ENCODE measurements around the gene RPTOR. TPM values are rescaled to one million over a fixed set of nuclear protein-coding genes. Genes with fewer than 3 reads are reported as not detected.

RPTOR gene
- total and polyA plus RNA-seq, 2 experiments from 2014 or later, result 6.6 to 16.1 TPM

- in situ Hi-C loops (cut with MboI), result no loop called here
- Histone ChIP-seq H3K4me1 (ENCODE audit: insufficient read depth) (no peaks in the 10 kb centered on the region), H4K20me1 (ENCODE audit: insufficient read depth) (no peaks in the 10 kb centered on the region), H3K4me2 (ENCODE audit: unreplicated experiment) (no peak overlapping the region), H3K27ac (no peak overlapping the region), H3K36me3 (ENCODE audit: low read depth) (no peaks in the 10 kb centered on the region), H3K9me2 (ENCODE audit: insufficient read depth) (no peaks in the 10 kb centered on the region), H3K9me3 (ENCODE audit: low read depth) (no peaks in the 10 kb centered on the region), H3K9ac (no peak overlapping the region), H3K27me3 (replicated peaks; ENCODE audit: insufficient read depth) (no peaks in the 10 kb centered on the region), H3K79me2 (ENCODE audit: insufficient read depth) (no peaks in the 10 kb centered on the region), H3F3A (ENCODE audit: insufficient read depth) (no peaks in the 10 kb centered on the region), H2AFZ (no peak overlapping the region), H3K4me3 (no peak overlapping the region)
- 94 to 95% methylated on average over 5 of the region's 5 CpGs for WGBS, 2 experiments (ENCODE audit: low coverage in 1 of 2, low lambda C conversion rate in 2 of 2, missing lambda C conversion rate in 2 of 2)
- DNase-seq, result no peak
- TF ChIP-seq EZH2 (IDR thresholded peaks at IDR 0.05; ENCODE audit: insufficient read depth, poor library complexity, severe bottlenecking) (no peak), EZH2phosphoT487 (IDR thresholded peaks at IDR 0.05; ENCODE audit: insufficient read depth, low read depth) (no peak)
These were observed 323.5 kb downstream of the RPTOR start for GRCh38 chr17:80868022-80868609.

- in situ Hi-C loops (cut with MboI), result no loop called here
- peak; percentile 52 for DNase-seq
These were observed 325.0 kb downstream of the RPTOR start for GRCh38 chr17:80869481-80870145.

GRCh38 chr17:80870401-80870800 is 325.8 kb downstream of the RPTOR start:
- in situ Hi-C loops (cut with MboI), result no loop called here
- no peak overlapping the region for H3K4me3 ChIP-seq
- WGBS, 2 experiments (ENCODE audit: low coverage in 1 of 2, low lambda C conversion rate in 2 of 2, missing lambda C conversion rate in 2 of 2), result 69 to 77% methylated on average over 7 to 8 of the region's 8 CpGs

More at GRCh38 chr17:80869481-80870145, 325.0 kb downstream of the RPTOR start:
- WGBS, 2 experiments (ENCODE audit: low coverage in 1 of 2, low lambda C conversion rate in 2 of 2, missing lambda C conversion rate in 2 of 2), result 65 to 66% methylated on average over 7 of the region's 7 CpGs
- no peak overlapping the region for H3K9ac ChIP-seq
- no peaks in the 10 kb centered on the region for H3K36me3 ChIP-seq (ENCODE audit: low read depth)
- no peaks in the 10 kb centered on the region for H3K9me2 ChIP-seq (ENCODE audit: insufficient read depth)
- H3K4me2 ChIP-seq (ENCODE audit: unreplicated experiment), result no peak overlapping the region
- TF ChIP-seq EZH2phosphoT487 (IDR thresholded peaks at IDR 0.05; ENCODE audit: insufficient read depth, low read depth), result no peak
- no peaks in the 10 kb centered on the region for H3K9me3 ChIP-seq (ENCODE audit: low read depth)
- H4K20me1 ChIP-seq (ENCODE audit: insufficient read depth), result no peaks in the 10 kb centered on the region
- H3K4me1 ChIP-seq (ENCODE audit: insufficient read depth), result peaks cover 9% of the 10 kb centered on the region
- no peaks in the 10 kb centered on the region for H3K79me2 ChIP-seq (ENCODE audit: insufficient read depth)
- no peaks in the 10 kb centered on the region for H3F3A ChIP-seq (ENCODE audit: insufficient read depth)
- no peak overlapping the region for H3K4me3 ChIP-seq
- H2AFZ ChIP-seq, result no peak overlapping the region
- no peak overlapping the region for H3K27ac ChIP-seq
- H3K27me3 ChIP-seq (replicated peaks; ENCODE audit: insufficient read depth), result no peaks in the 10 kb centered on the region

GRCh38 chr17:80871341-80871740 is 326.7 kb downstream of the RPTOR start:
- no peak overlapping the region for H3K27ac ChIP-seq
- WGBS, 2 experiments (ENCODE audit: low coverage in 1 of 2, low lambda C conversion rate in 2 of 2, missing lambda C conversion rate in 2 of 2), result 79 to 84% methylated on average over 12 of the region's 12 CpGs

More at GRCh38 chr17:80870401-80870800, 325.8 kb downstream of the RPTOR start:
- Histone ChIP-seq H3K9ac (no peak overlapping the region), H3F3A (ENCODE audit: insufficient read depth) (no peaks in the 10 kb centered on the region), H3K27me3 (replicated peaks; ENCODE audit: insufficient read depth) (no peaks in the 10 kb centered on the region), H3K79me2 (ENCODE audit: insufficient read depth) (no peaks in the 10 kb centered on the region), H4K20me1 (ENCODE audit: insufficient read depth) (no peaks in the 10 kb centered on the region), H3K9me3 (ENCODE audit: low read depth) (no peaks in the 10 kb centered on the region), H3K36me3 (ENCODE audit: low read depth) (no peaks in the 10 kb centered on the region), H3K4me1 (ENCODE audit: insufficient read depth) (peaks cover 9% of the 10 kb centered on the region), H3K4me2 (ENCODE audit: unreplicated experiment) (no peak overlapping the region), H3K27ac (no peak overlapping the region), H3K9me2 (ENCODE audit: insufficient read depth) (no peaks in the 10 kb centered on the region), H2AFZ (no peak overlapping the region)
- TF ChIP-seq EZH2phosphoT487 (IDR thresholded peaks at IDR 0.05; ENCODE audit: insufficient read depth, low read depth), result no peak
- DNase-seq, result no peak

More at GRCh38 chr17:80871341-80871740, 326.7 kb downstream of the RPTOR start:
- H3K4me2 ChIP-seq (ENCODE audit: unreplicated experiment), result no peak overlapping the region
- H3K79me2 ChIP-seq (ENCODE audit: insufficient read depth), result no peaks in the 10 kb centered on the region
- H3K4me1 ChIP-seq (ENCODE audit: insufficient read depth), result peaks cover 9% of the 10 kb centered on the region
- H3K36me3 ChIP-seq (ENCODE audit: low read depth), result no peaks in the 10 kb centered on the region
- H3K27me3 ChIP-seq (replicated peaks; ENCODE audit: insufficient read depth), result no peaks in the 10 kb centered on the region
- no peak for DNase-seq
- H3K4me3 ChIP-seq, result no peak overlapping the region
- in situ Hi-C loops (cut with MboI), result no loop called here
- H3K9me3 ChIP-seq (ENCODE audit: low read depth), result no peaks in the 10 kb centered on the region
- H3K9ac ChIP-seq, result no peak overlapping the region
- H2AFZ ChIP-seq, result no peak overlapping the region
- H3F3A ChIP-seq (ENCODE audit: insufficient read depth), result no peaks in the 10 kb centered on the region
- TF ChIP-seq EZH2phosphoT487 (IDR thresholded peaks at IDR 0.05; ENCODE audit: insufficient read depth, low read depth) (no peak), EZH2 (IDR thresholded peaks at IDR 0.05; ENCODE audit: insufficient read depth, poor library complexity, severe bottlenecking) (no peak)
- H4K20me1 ChIP-seq (ENCODE audit: insufficient read depth), result no peaks in the 10 kb centered on the region
- no peaks in the 10 kb centered on the region for H3K9me2 ChIP-seq (ENCODE audit: insufficient read depth)
